GM23248 (cell line): ENCODE measurements around the gene KIRREL1. TPM values are rescaled to one million over a fixed set of nuclear protein-coding genes. Genes with fewer than 3 reads are reported as not detected.
A peak's percentile ranks its signal among the peaks of the same experiment; 100 is the strongest.

Experiments used
- DNase-seq: peaks from one replicate; pipeline ENCODE4 v3.0.0-alpha.2; 2015
- H2AFZ ChIP-seq: fragments of 200-600 bp; sonication (generic); 2 replicates; pipeline ENCODE4 v1.6.1; 2016; ENCODE audit warnings: antibody characterized with exemption
- H3F3A ChIP-seq: fragments of 200-600 bp; sonication (generic); 2 replicates; pipeline ENCODE4 v1.6.1; 2016; ENCODE audit warnings: mild to moderate bottlenecking, antibody characterized with exemption, mixed run types; ENCODE audit not compliant: insufficient read depth
- H3K27ac ChIP-seq: fragments of 200-600 bp; sonication (generic); 2 replicates; pipeline ENCODE4 v1.5.1; 2016; ENCODE audit warnings: mild to moderate bottlenecking
- H3K27me3 ChIP-seq: fragments of 200-600 bp; sonication (generic); replicated peaks from 2 replicates; pipeline ENCODE4 v1.6.1; 2016; ENCODE audit warnings: mild to moderate bottlenecking; ENCODE audit not compliant: insufficient read depth
- H3K36me3 ChIP-seq: fragments of 200-600 bp; sonication (generic); 2 replicates; pipeline ENCODE4 v1.6.1; 2016; ENCODE audit warnings: low read depth, mild to moderate bottlenecking
- H3K4me1 ChIP-seq: fragments of 200-600 bp; sonication (generic); 2 replicates; pipeline ENCODE4 v1.6.1; 2016; ENCODE audit warnings: mild to moderate bottlenecking; ENCODE audit not compliant: insufficient read depth
- H3K4me2 ChIP-seq: fragments of 200-600 bp; sonication (generic); one replicate; pipeline ENCODE4 v1.6.1; 2016; ENCODE audit warnings: mild to moderate bottlenecking; ENCODE audit not compliant: unreplicated experiment
- H3K4me3 ChIP-seq: fragments of 200-600 bp; sonication (generic); 2 replicates; pipeline ENCODE4 v1.5.1; 2016; ENCODE audit warnings: mild to moderate bottlenecking
- H3K79me2 ChIP-seq: fragments of 200-600 bp; sonication (generic); 2 replicates; pipeline ENCODE4 v1.6.1; 2016; ENCODE audit warnings: mild to moderate bottlenecking; ENCODE audit not compliant: insufficient read depth
- H3K9ac ChIP-seq: fragments of 200-600 bp; sonication (generic); 2 replicates; pipeline ENCODE4 v1.6.1; 2016; ENCODE audit warnings: mild to moderate bottlenecking
- H3K9me2 ChIP-seq: fragments of 200-600 bp; sonication (generic); 2 replicates; pipeline ENCODE4 v1.6.1; 2016; ENCODE audit warnings: mixed run types, mild to moderate bottlenecking, moderate library complexity; ENCODE audit not compliant: insufficient read depth
- H3K9me3 ChIP-seq: fragments of 200-600 bp; sonication (generic); one replicate; pipeline ENCODE4 v1.6.1; 2017; ENCODE audit warnings: low read depth
- H4K20me1 ChIP-seq: fragments of 200-600 bp; sonication (generic); 2 replicates; pipeline ENCODE4 v1.6.0; 2016; ENCODE audit not compliant: insufficient read depth
- EZH2 ChIP-seq: fragments of 200-600 bp; sonication (generic); IDR thresholded peaks from 2 replicates; pipeline ENCODE4 v1.6.1; 2018; ENCODE audit warnings: antibody characterized with exemption, mild to moderate bottlenecking; ENCODE audit not compliant: insufficient read depth, poor library complexity, severe bottlenecking
- EZH2phosphoT487 ChIP-seq: fragments of 200-600 bp; sonication (generic); IDR thresholded peaks from 2 replicates; pipeline ENCODE4 v1.6.1; 2018; ENCODE audit warnings: antibody characterized with exemption, moderate library complexity, mild to moderate bottlenecking, low read depth; ENCODE audit not compliant: insufficient read depth
- WGBS, 2 experiments: methylation state at CpG; one replicate each; pipeline ENCODE4 v1.1.6; 2015 to 2017; ENCODE audit warnings: low lambda C conversion rate in 2 of 2, low coverage in 1 of 2; ENCODE audit errors: missing lambda C conversion rate in 2 of 2; 5-methylcytosine and 5-hydroxymethylcytosine counted together
- in situ Hi-C: fragments of 300-500 bp; cut with MboI; formaldehyde crosslinking; loops from 2 replicates; pipeline ENCODE4 v1.15.0; 2020
- polyA plus RNA-seq: library from polyadenylated mRNA; unstranded; fragments of >200 nt; fragmentation: Nextera tagmentation; extraction: Ambion mirVana; gene quantifications from 2 replicates; pipeline ENCODE4 v1.2.1, GENCODE V29; 2016
- total RNA-seq: library from RNA; depleted of rRNA; stranded (reverse); fragments of >200 nt; shearing (Covaris generic); gene quantifications from 2 replicates; pipeline ENCODE4 v1.2.3, GENCODE V29; 2014

The KIRREL1 gene
- total and polyA plus RNA-seq, 2 experiments from 2014 or later: 33.7 to 108 TPM

- WGBS, 2 experiments: 10 to 13% methylated on average over 6 of the region's 6 CpGs
- H2AFZ ChIP-seq: no peak overlapping the region
- peak; percentile 60 for DNase-seq
- H3K79me2 ChIP-seq: peaks cover 92% of the 10 kb centered on the region
- no peaks in the 10 kb centered on the region for H3K9me3 ChIP-seq
- peak overlapping the region; percentile 85 for H3K9ac ChIP-seq
- peak overlapping the region; percentile 99 for H3K27ac ChIP-seq
- H3F3A ChIP-seq: peaks cover 52% of the 10 kb centered on the region
- H3K27me3 ChIP-seq: no peaks in the 10 kb centered on the region
- H3K4me1 ChIP-seq: peaks cover 87% of the 10 kb centered on the region
- H3K4me2 ChIP-seq: peak overlapping the region; percentile 98
- in situ Hi-C loops: no loop called here
- no peaks in the 10 kb centered on the region for H3K9me2 ChIP-seq
- peak overlapping the region; percentile 73 for H3K4me3 ChIP-seq
- H4K20me1 ChIP-seq: no peaks in the 10 kb centered on the region
- no peaks in the 10 kb centered on the region for H3K36me3 ChIP-seq
- TF ChIP-seq EZH2 (no peak), EZH2phosphoT487 (no peak)
Observed at GRCh38 chr1:158020886-158021620, 27.6 kb downstream of the KIRREL1 start.

- Histone ChIP-seq H3K9ac (no peak overlapping the region; the same call in 1 of the 2 replicates), H3K4me3 (no peak overlapping the region), H3K9me3 (no peaks in the 10 kb centered on the region), H3K79me2 (peaks cover 92% of the 10 kb centered on the region), H2AFZ (no peak overlapping the region), H3K4me2 (peak overlapping the region; percentile 98), H3K27me3 (no peaks in the 10 kb centered on the region), H3F3A (peaks cover 48% of the 10 kb centered on the region), H3K9me2 (no peaks in the 10 kb centered on the region), H3K4me1 (peaks cover 85% of the 10 kb centered on the region), H3K36me3 (no peaks in the 10 kb centered on the region), H3K27ac (peak overlapping the region; percentile 99), H4K20me1 (no peaks in the 10 kb centered on the region)
- 58 to 75% methylated on average over 2 of the region's 2 CpGs for WGBS, 2 experiments
- in situ Hi-C loops: no loop called here
- DNase-seq: peak; percentile 26
- TF ChIP-seq EZH2 (no peak), EZH2phosphoT487 (no peak)
Observed at GRCh38 chr1:158021721-158022120, 28.3 kb downstream of the KIRREL1 start.

GRCh38 chr1:158022554-158023312 lies 29.3 kb downstream of the KIRREL1 start:
- Histone ChIP-seq H3K9me3 (no peaks in the 10 kb centered on the region), H3K79me2 (peaks cover 92% of the 10 kb centered on the region), H3K4me3 (no peak overlapping the region), H3K4me1 (peaks cover 75% of the 10 kb centered on the region), H3K9me2 (no peaks in the 10 kb centered on the region), H3K36me3 (no peaks in the 10 kb centered on the region), H3F3A (peaks cover 40% of the 10 kb centered on the region), H4K20me1 (no peaks in the 10 kb centered on the region), H3K9ac (no peak overlapping the region), H3K4me2 (peak overlapping the region; percentile 26), H3K27ac (0 out of 2 replicates have a peak overlapping the region, but pooled peaks have one; percentile 0), H2AFZ (no peak overlapping the region), H3K27me3 (no peaks in the 10 kb centered on the region)
- TF ChIP-seq EZH2 (no peak), EZH2phosphoT487 (no peak)
- in situ Hi-C loops: no loop called here
- DNase-seq: no peak
- WGBS, 2 experiments: 14 to 21% methylated on average over 7 of the region's 7 CpGs

GRCh38 chr1:158024737-158025136 lies 31.3 kb downstream of the KIRREL1 start:
- no peak overlapping the region for H3K4me3 ChIP-seq
- H3K9me3 ChIP-seq: no peaks in the 10 kb centered on the region
- 44 to 46% methylated on average over 7 of the region's 7 CpGs for WGBS, 2 experiments
- peaks cover 97% of the 10 kb centered on the region for H3K79me2 ChIP-seq
- peaks cover 33% of the 10 kb centered on the region for H3F3A ChIP-seq
- H3K4me2 ChIP-seq: no peak overlapping the region
- in situ Hi-C loops: no loop called here
- H2AFZ ChIP-seq: no peak overlapping the region
- peaks cover 70% of the 10 kb centered on the region for H3K4me1 ChIP-seq
- no peak overlapping the region for H3K27ac ChIP-seq
- no peak for DNase-seq
- H3K27me3 ChIP-seq: no peaks in the 10 kb centered on the region
- TF ChIP-seq EZH2 (no peak), EZH2phosphoT487 (no peak)
- H3K9ac ChIP-seq: no peak overlapping the region
- H3K36me3 ChIP-seq: no peaks in the 10 kb centered on the region
- no peaks in the 10 kb centered on the region for H3K9me2 ChIP-seq
- H4K20me1 ChIP-seq: no peaks in the 10 kb centered on the region
